OCI-LY3 (cell line): ENCODE measurements around the gene C10orf105.

Experiments
- EZH2phosphoT487 ChIP-seq: fragments of 200-600 bp; shearing (Covaris generic); IDR thresholded peaks from 2 replicates; pipeline ENCODE4 v1.6.1; 2018; ENCODE audit warnings: antibody characterized with exemption, mixed run types, low read depth
- TF ChIP-seq, protein P1 (sequence below): fragments of 200-600, 300-600 bp; sonication (generic); IDR thresholded peaks from 2 replicates; pipeline ENCODE4 v1.5.1; 2014; ENCODE audit warnings: antibody characterized with exemption, low read length, low read depth

DNA sequence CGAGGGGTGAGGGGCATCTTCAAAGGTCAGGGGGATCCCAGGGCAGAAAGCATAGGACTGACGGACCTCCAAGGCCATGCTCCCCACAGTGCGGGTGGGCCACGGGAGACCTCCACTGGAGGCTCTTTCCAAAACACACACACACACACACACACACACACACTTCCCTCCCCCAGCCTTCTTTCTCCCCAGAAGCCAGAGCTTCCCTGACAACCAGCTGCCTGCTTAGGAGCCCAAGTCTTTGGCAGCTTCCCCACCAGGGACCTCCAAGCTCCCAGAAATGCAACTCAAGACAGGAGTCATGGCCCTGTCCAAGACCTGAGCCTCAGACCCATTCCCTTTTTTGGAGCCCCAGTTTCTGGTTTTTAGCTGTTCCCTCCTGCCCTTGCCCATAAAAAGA is 710 bp upstream of the C10orf105 start:
- TF ChIP-seq, protein P1, sequence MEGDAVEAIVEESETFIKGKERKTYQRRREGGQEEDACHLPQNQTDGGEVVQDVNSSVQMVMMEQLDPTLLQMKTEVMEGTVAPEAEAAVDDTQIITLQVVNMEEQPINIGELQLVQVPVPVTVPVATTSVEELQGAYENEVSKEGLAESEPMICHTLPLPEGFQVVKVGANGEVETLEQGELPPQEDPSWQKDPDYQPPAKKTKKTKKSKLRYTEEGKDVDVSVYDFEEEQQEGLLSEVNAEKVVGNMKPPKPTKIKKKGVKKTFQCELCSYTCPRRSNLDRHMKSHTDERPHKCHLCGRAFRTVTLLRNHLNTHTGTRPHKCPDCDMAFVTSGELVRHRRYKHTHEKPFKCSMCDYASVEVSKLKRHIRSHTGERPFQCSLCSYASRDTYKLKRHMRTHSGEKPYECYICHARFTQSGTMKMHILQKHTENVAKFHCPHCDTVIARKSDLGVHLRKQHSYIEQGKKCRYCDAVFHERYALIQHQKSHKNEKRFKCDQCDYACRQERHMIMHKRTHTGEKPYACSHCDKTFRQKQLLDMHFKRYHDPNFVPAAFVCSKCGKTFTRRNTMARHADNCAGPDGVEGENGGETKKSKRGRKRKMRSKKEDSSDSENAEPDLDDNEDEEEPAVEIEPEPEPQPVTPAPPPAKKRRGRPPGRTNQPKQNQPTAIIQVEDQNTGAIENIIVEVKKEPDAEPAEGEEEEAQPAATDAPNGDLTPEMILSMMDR = no peak
- TF ChIP-seq EZH2phosphoT487 = no peak
